A172 (cell line): Measurements from ENCODE around the gene ARHGAP19. TPM values are rescaled to one million over a fixed set of nuclear protein-coding genes. Genes with fewer than 3 reads are reported as not detected.

ENCODE experiments used
- DNase-seq: peaks from one replicate; pipeline ENCODE4 v3.0.0-alpha.2; 2015; ENCODE audit warnings: low spot score
- total RNA-seq: library from RNA; depleted of rRNA; stranded (reverse); fragments of >200 nt; shearing (Covaris generic); gene quantifications from 2 replicates; pipeline ENCODE4 v1.2.3, GENCODE V29; 2014; rRNA removed

ARHGAP19 gene
- total RNA-seq: 15.2 and 16.1 TPM in 2 replicates

- DNase-seq: peak; percentile 99
Measured at GRCh38 chr10:97292097-97292861, at the start of gene ARHGAP19. Gene ARHGAP19, minus strand, starts transcription at chr10:97292637. Its CDS starts 10 bp downstream, at chr10:97292627.

GRCh38 chr10:97341416-97341815 lies 49.0 kb upstream of the ARHGAP19 start:
- DNase-seq: no peak

GRCh38 chr10:97338041-97338440 lies 45.6 kb upstream of the ARHGAP19 start:
- no peak for DNase-seq

GRCh38 chr10:97336942-97337831 lies 44.8 kb upstream of the ARHGAP19 start:
- no peak for DNase-seq

- DNase-seq: no peak
Measured at GRCh38 chr10:97336446-97336845, 44.0 kb upstream of the ARHGAP19 start.

- no peak for DNase-seq
Measured at GRCh38 chr10:97336006-97336405, 43.6 kb upstream of the ARHGAP19 start.

GRCh38 chr10:97335188-97335619 lies 42.8 kb upstream of the ARHGAP19 start:
- DNase-seq: no peak

- peak; percentile 80 for DNase-seq
Measured at GRCh38 chr10:97334370-97335175, 42.1 kb upstream of the ARHGAP19 start, which contains the start of gene FRAT2. Gene FRAT2, minus strand, starts transcription at chr10:97334729. Its CDS starts 157 bp downstream, at chr10:97334572.

- DNase-seq: no peak
Measured at GRCh38 chr10:97333601-97334369, 41.3 kb upstream of the ARHGAP19 start.

GRCh38 chr10:97333351-97333600 lies 40.8 kb upstream of the ARHGAP19 start:
- no peak for DNase-seq

GRCh38 chr10:97332591-97333350 lies 40.3 kb upstream of the ARHGAP19 start:
- no peak for DNase-seq

- DNase-seq: no peak
Measured at GRCh38 chr10:97331153-97331703, 38.8 kb upstream of the ARHGAP19 start.

GRCh38 chr10:97329766-97330165 lies 37.3 kb upstream of the ARHGAP19 start:
- no peak for DNase-seq

GRCh38 chr10:97328646-97329453 lies 36.4 kb upstream of the ARHGAP19 start:
- DNase-seq: no peak

GRCh38 chr10:97327348-97328294 lies 35.2 kb upstream of the ARHGAP19 start:
- DNase-seq: no peak

- DNase-seq: no peak
Measured at GRCh38 chr10:97325754-97326153, 33.3 kb upstream of the ARHGAP19 start.

GRCh38 chr10:97323501-97323900 lies 31.1 kb upstream of the ARHGAP19 start:
- DNase-seq: no peak

GRCh38 chr10:97321804-97322190 lies 29.4 kb upstream of the ARHGAP19 start:
- no peak for DNase-seq
